ENCODE results near the gene RAB14.

DNA sequence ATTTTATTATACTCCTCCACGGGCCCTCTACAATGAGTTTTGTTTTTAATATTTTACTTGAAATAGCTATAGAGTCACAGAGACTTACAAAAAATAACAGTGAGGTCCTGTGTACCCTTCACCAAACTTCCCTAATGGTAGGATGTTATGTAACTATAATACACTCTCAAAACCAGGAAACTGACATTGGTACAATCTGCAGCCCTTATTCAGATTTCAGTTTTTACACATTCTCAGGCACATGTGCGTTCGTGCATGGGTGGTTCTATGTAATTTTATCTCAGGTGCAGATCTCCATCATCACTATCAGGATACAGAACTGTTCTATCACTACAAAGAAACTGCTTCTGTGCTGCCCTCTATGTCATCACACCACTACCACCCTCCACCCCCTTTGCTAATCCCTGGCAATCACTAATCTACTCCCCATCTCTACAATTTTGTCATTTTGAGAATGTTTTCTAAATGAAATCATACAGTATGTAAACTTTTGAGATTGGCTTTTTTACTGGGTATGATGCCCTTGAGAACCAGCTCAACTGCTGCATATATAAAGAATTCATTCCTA, 16.4 kb downstream of the RAB14 start:
- TF ChIP-seq, protein P1, sequence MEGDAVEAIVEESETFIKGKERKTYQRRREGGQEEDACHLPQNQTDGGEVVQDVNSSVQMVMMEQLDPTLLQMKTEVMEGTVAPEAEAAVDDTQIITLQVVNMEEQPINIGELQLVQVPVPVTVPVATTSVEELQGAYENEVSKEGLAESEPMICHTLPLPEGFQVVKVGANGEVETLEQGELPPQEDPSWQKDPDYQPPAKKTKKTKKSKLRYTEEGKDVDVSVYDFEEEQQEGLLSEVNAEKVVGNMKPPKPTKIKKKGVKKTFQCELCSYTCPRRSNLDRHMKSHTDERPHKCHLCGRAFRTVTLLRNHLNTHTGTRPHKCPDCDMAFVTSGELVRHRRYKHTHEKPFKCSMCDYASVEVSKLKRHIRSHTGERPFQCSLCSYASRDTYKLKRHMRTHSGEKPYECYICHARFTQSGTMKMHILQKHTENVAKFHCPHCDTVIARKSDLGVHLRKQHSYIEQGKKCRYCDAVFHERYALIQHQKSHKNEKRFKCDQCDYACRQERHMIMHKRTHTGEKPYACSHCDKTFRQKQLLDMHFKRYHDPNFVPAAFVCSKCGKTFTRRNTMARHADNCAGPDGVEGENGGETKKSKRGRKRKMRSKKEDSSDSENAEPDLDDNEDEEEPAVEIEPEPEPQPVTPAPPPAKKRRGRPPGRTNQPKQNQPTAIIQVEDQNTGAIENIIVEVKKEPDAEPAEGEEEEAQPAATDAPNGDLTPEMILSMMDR (IDR thresholded peaks at IDR 0.05), result no peak
- TF ChIP-seq POLR2A (IDR thresholded peaks at IDR 0.05), result no peak
